Peyer's patch (tissue), 4 donors: ENCODE results near the gene AQP6. TPM values are rescaled to one million over a fixed set of nuclear protein-coding genes. Genes with fewer than 3 reads are reported as not detected.

ENCODE experiments used
- DNase-seq, 3 donors: peaks; one replicate each; pipeline ENCODE4 v3.0.0-alpha.2; 2017 to 2019
- H3K27ac ChIP-seq, 4 donors: fragments of 200-600 bp; sonication (generic); one replicate each; pipeline ENCODE4 v1.5.1; 2016 to 2019
- H3K27me3 ChIP-seq, 2 donors: fragments of 200-600 bp; sonication (generic); one replicate each; pipeline ENCODE4 v1.5.1; 2019
- H3K36me3 ChIP-seq, 3 donors: fragments of 200-600 bp; sonication (generic); one replicate each; pipeline ENCODE4 v1.5.1; 2016 to 2019
- H3K4me1 ChIP-seq, 4 donors: fragments of 200-600 bp; sonication (generic); one replicate each; pipeline ENCODE4 v1.5.1; 2016 to 2019
- H3K4me3 ChIP-seq, 4 donors: fragments of 200-600 bp; sonication (generic); 1 replicate in 3 of 4; 2 replicates in 1 of 4; pipeline ENCODE4 v1.5.1; 2016 to 2019; ENCODE audit warnings: mild to moderate bottlenecking in 1 of 4
- H3K9me3 ChIP-seq, 4 donors: fragments of 200-600 bp; sonication (generic); one replicate each; pipeline ENCODE4 v1.5.1; 2016 to 2019; ENCODE audit warnings: mild to moderate bottlenecking in 1 of 4
- CTCF ChIP-seq, 6 experiments: fragments of 450-650 bp in 4 of 6; fragments of 200-600 bp in 2 of 6; sonication (generic) in 1 of 6; IDR thresholded peaks; one replicate each; pipeline ENCODE4 v1.5.1; 2017 to 2019; ENCODE audit warnings: antibody characterized with exemption in 6 of 6, mild to moderate bottlenecking in 3 of 6, moderate library complexity in 1 of 6
- POLR2A ChIP-seq, 2 donors: fragments of 450-650 bp; IDR thresholded peaks; one replicate each; pipeline ENCODE4 v1.5.1; 2017; ENCODE audit warnings: antibody characterized with exemption in 2 of 2, mild to moderate bottlenecking in 2 of 2, moderate library complexity in 2 of 2
- total RNA-seq, 4 donors: library from RNA; depleted of rRNA; stranded (reverse); fragments of >200 nt; gene quantifications; one replicate each; pipeline ENCODE4 v1.1.0, GENCODE V29; 2016

The AQP6 gene
- total RNA-seq, 4 donors from 2014 or later = not detected

GRCh38 chr12:50019524-50019923, 46.8 kb downstream of the AQP6 start:
- no peaks in the 10 kb centered on the region for H3K9me3 ChIP-seq
- H3K4me3 ChIP-seq = no peak overlapping the region
- TF ChIP-seq POLR2A (IDR thresholded peaks at IDR 0.05) (no peak), CTCF (IDR thresholded peaks at IDR 0.05) (no peak)
- DNase-seq = no peak
- H3K27ac ChIP-seq = no peak overlapping the region
- H3K27me3 ChIP-seq = no peaks in the 10 kb centered on the region
- peaks cover 0 to 8% (median 0%) of the 10 kb centered on the region in 4 donors for H3K4me1 ChIP-seq
- H3K36me3 ChIP-seq = no peaks in the 10 kb centered on the region

- Histone ChIP-seq H3K27ac (peak overlapping the region in 1 of 4 donors; percentile 50), H3K27me3 (no peaks in the 10 kb centered on the region), H3K36me3 (no peaks in the 10 kb centered on the region), H3K4me1 (peaks cover 0 to 11% (median 0%) of the 10 kb centered on the region in 4 donors), H3K9me3 (no peaks in the 10 kb centered on the region), H3K4me3 (no peak overlapping the region)
- TF ChIP-seq CTCF (IDR thresholded peaks at IDR 0.05) (no peak), POLR2A (IDR thresholded peaks at IDR 0.05) (no peak)
- no peak for DNase-seq
These were observed 48.3 kb downstream of the AQP6 start for GRCh38 chr12:50021031-50021430.

GRCh38 chr12:50022903-50023302, 50.2 kb downstream of the AQP6 start:
- H3K4me3 ChIP-seq = no peak overlapping the region
- no peak overlapping the region for H3K27ac ChIP-seq
- no peaks in the 10 kb centered on the region for H3K36me3 ChIP-seq
- peaks cover 0 to 11% (median 0%) of the 10 kb centered on the region in 4 donors for H3K4me1 ChIP-seq
- no peak for DNase-seq
- H3K27me3 ChIP-seq = no peaks in the 10 kb centered on the region
- no peaks in the 10 kb centered on the region for H3K9me3 ChIP-seq
- TF ChIP-seq POLR2A (IDR thresholded peaks at IDR 0.05) (no peak), CTCF (IDR thresholded peaks at IDR 0.05) (no peak)

GRCh38 chr12:50024227-50024626, 51.5 kb downstream of the AQP6 start:
- Histone ChIP-seq H3K27me3 (no peaks in the 10 kb centered on the region), H3K4me1 (peaks cover 0 to 11% (median 0%) of the 10 kb centered on the region in 4 donors), H3K36me3 (no peaks in the 10 kb centered on the region), H3K9me3 (no peaks in the 10 kb centered on the region), H3K27ac (no peak overlapping the region), H3K4me3 (peak overlapping the region in 1 of 4 donors; percentile 63)
- no peak for DNase-seq
- TF ChIP-seq POLR2A (IDR thresholded peaks at IDR 0.05) (no peak), CTCF (IDR thresholded peaks at IDR 0.05) (no peak)

- Histone ChIP-seq H3K4me1 (peaks cover 0 to 11% (median 0%) of the 10 kb centered on the region in 4 donors), H3K4me3 (peak overlapping the region; percentile 58 to 76 (median 63)), H3K9me3 (no peaks in the 10 kb centered on the region), H3K27ac (peak overlapping the region; percentile 5 to 69 (median 57)), H3K27me3 (no peaks in the 10 kb centered on the region), H3K36me3 (no peaks in the 10 kb centered on the region)
- no peak for DNase-seq
- TF ChIP-seq CTCF (IDR thresholded peaks at IDR 0.05) (no peak), POLR2A (IDR thresholded peaks at IDR 0.05) (no peak)
These were observed 52.0 kb downstream of the AQP6 start for GRCh38 chr12:50024805-50025186.
